Neural progenitor cell (in vitro differentiated cells): ENCODE measurements around the gene SDHA.

ENCODE experiments used
- CTCF ChIP-seq: fragments of 200-600 bp; sonication (generic); IDR thresholded peaks from 2 replicates; pipeline ENCODE4 v1.5.1; 2017; ENCODE audit warnings: antibody characterized with exemption, mild to moderate bottlenecking
- EZH2 ChIP-seq: fragments of 200-600 bp; sonication (generic); IDR thresholded peaks from 2 replicates; pipeline ENCODE4 v1.6.1; 2017; ENCODE audit warnings: antibody characterized with exemption, mild to moderate bottlenecking, moderate library complexity
- EZH2phosphoT487 ChIP-seq: fragments of 200-600 bp; sonication (generic); IDR thresholded peaks from 2 replicates; pipeline ENCODE4 v1.6.1; 2017; ENCODE audit warnings: antibody characterized with exemption

DNA sequence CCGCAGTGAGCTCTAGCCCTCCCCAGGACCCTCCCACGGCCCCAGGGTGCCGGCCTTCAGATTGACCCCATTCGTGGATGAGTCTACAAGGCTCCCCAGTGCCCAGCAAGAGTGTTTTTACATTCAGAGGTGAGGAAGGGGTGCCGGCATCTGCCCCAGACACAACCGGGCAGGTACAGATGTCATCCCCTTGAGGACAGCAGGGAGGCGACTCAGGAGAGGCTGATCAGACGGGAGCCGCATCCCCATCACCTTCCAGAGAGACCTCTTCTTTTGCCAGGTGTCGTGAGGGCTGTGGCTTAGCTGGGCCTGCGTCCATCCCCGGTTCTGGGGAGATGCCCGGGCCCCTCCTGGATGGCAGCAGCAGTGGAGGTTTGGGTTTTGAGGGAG lies 31.1 kb upstream of the SDHA start:
- TF ChIP-seq EZH2 (no peak), CTCF (no peak), EZH2phosphoT487 (no peak)
